WTC11 (cell line): ENCODE measurements around the gene SLC22A15. TPM values are rescaled to one million over a fixed set of nuclear protein-coding genes. Genes with fewer than 3 reads are reported as not detected.

Experiments
- ATAC-seq: fragments of 200-7000 bp; cut with Tn5 transposase; 2 replicates; pipeline ENCODE4 v1.10.0; 2021; ENCODE audit warnings: mild to moderate bottlenecking, moderate library complexity
- CTCF ChIA-PET: fragments of 300-600 bp; sonication (Branson Sonifier 250); formaldehyde crosslinking; loops from one replicate; lab custom pipeline; 2021; ENCODE audit warnings: antibody characterized with exemption; lab: Charles Lee
- POLR2A ChIA-PET: fragments of 350-600 bp; sonication (Branson Sonifier 250); formaldehyde crosslinking; loops from one replicate; lab custom pipeline; 2021; ENCODE audit warnings: antibody characterized with exemption; lab: Charles Lee
- DNase-seq: peaks from one replicate; pipeline ENCODE4 v3.0.0; 2021; ENCODE audit warnings: low spot score
- H3K27ac Mint-ChIP-seq: 2 replicates; pipeline ENCODE4 v1.8.0; 2021; ENCODE audit warnings: mixed read lengths
- H3K27me3 Mint-ChIP-seq: 2 replicates; pipeline ENCODE4 v1.8.0; 2021; ENCODE audit warnings: low read depth, mild to moderate bottlenecking, moderate library complexity, mixed read lengths
- H3K36me3 Mint-ChIP-seq: 2 replicates; pipeline ENCODE4 v1.8.0; 2021; ENCODE audit warnings: mixed read lengths
- H3K4me1 Mint-ChIP-seq: 2 replicates; pipeline ENCODE4 v1.8.0; 2022; ENCODE audit warnings: mixed read lengths
- H3K4me3 Mint-ChIP-seq: 2 replicates; pipeline ENCODE4 v1.8.0; 2021; ENCODE audit warnings: mild to moderate bottlenecking, moderate library complexity, mixed read lengths
- H3K9me3 Mint-ChIP-seq: 2 replicates; pipeline ENCODE4 v1.8.0; 2021; ENCODE audit warnings: mixed read lengths
- ETV6 ChIP-seq: sonication (generic); formaldehyde crosslinking; IDR thresholded peaks from 2 replicates; pipeline ENCODE4 v1.8.1; 2022; ENCODE audit warnings: mild to moderate bottlenecking, missing genetic modification reagents
- GRHL2 ChIP-seq: fragments of 250-450 bp; sonication (Bioruptor Pico); IDR thresholded peaks from 2 replicates; pipeline ENCODE4 v1.8.0; 2022; ENCODE audit warnings: mild to moderate bottlenecking, moderate library complexity; ENCODE audit not compliant: insufficient replicate concordance, severe bottlenecking
- MYBL2 ChIP-seq: sonication (generic); formaldehyde crosslinking; IDR thresholded peaks from 2 replicates; pipeline ENCODE4 v1.8.1; 2023; ENCODE audit warnings: mild to moderate bottlenecking, moderate library complexity, missing genetic modification reagents
- NR3C1 ChIP-seq: sonication (generic); formaldehyde crosslinking; conservative IDR thresholded peaks from 2 replicates; pipeline ENCODE4 v1.8.1; 2023; ENCODE audit warnings: low read depth, mild to moderate bottlenecking, missing genetic modification reagents
- PRRX2 ChIP-seq: fragments of 250-450 bp; sonication (Bioruptor Pico); IDR thresholded peaks from 2 replicates; pipeline ENCODE4 v1.8.0; 2021; ENCODE audit warnings: mild to moderate bottlenecking
- SMAD4 ChIP-seq: sonication (generic); formaldehyde crosslinking; IDR thresholded peaks from 2 replicates; pipeline ENCODE4 v1.8.0; 2022; ENCODE audit warnings: mild to moderate bottlenecking, missing genetic modification reagents
- SP1 ChIP-seq: sonication (generic); formaldehyde crosslinking; conservative IDR thresholded peaks from 2 replicates; pipeline ENCODE4 v1.8.1; 2022; ENCODE audit warnings: missing genetic modification reagents
- TCF7 ChIP-seq: sonication (generic); formaldehyde crosslinking; IDR thresholded peaks from 2 replicates; pipeline ENCODE4 v1.8.0; 2022; ENCODE audit warnings: mild to moderate bottlenecking, low read depth, missing genetic modification reagents, moderate library complexity
- ZNF396 ChIP-seq: fragments of 250-450 bp; sonication (Bioruptor Pico); IDR thresholded peaks from 2 replicates; pipeline ENCODE4 v1.8.0; 2021; ENCODE audit warnings: mild to moderate bottlenecking, moderate library complexity, borderline replicate concordance
- ZNF416 ChIP-seq: fragments of 250-450 bp; sonication (Bioruptor Pico); IDR thresholded peaks from 2 replicates; pipeline ENCODE4 v1.9.0; 2021; ENCODE audit warnings: mild to moderate bottlenecking, inconsistent platforms
- ZNF671 ChIP-seq: fragments of 250-450 bp; sonication (Bioruptor Pico); IDR thresholded peaks from 2 replicates; pipeline ENCODE4 v1.8.0; 2021; ENCODE audit warnings: mild to moderate bottlenecking
- total RNA-seq: library from RNA; stranded (reverse); gene quantifications from 3 replicates; pipeline ENCODE4 v1.2.3, GENCODE V29; 2021
- TF ChIP-seq, protein P1 (sequence below): sonication (generic); formaldehyde crosslinking; IDR thresholded peaks from 2 replicates; pipeline ENCODE4 v1.8.0; 2022; ENCODE audit warnings: mild to moderate bottlenecking, missing genetic modification reagents
- TF ChIP-seq, protein P2 (sequence below): sonication (generic); formaldehyde crosslinking; IDR thresholded peaks from 2 replicates; pipeline ENCODE4 v1.8.1; 2023; ENCODE audit warnings: mild to moderate bottlenecking, missing genetic modification reagents, moderate library complexity
- TF ChIP-seq, protein P3 (sequence below): sonication (generic); formaldehyde crosslinking; IDR thresholded peaks from 2 replicates; pipeline ENCODE4 v1.8.1; 2022; ENCODE audit warnings: low read depth, missing genetic modification reagents, borderline replicate concordance
- TF ChIP-seq, protein P4 (sequence below): sonication (generic); formaldehyde crosslinking; IDR thresholded peaks from 2 replicates; pipeline ENCODE4 v1.8.1; 2023; ENCODE audit warnings: mild to moderate bottlenecking, missing genetic modification reagents, borderline replicate concordance
- TF ChIP-seq, protein P5 (sequence below): fragments of 250-450 bp; sonication (Bioruptor Pico); IDR thresholded peaks from 2 replicates; pipeline ENCODE4 v1.9.0; 2021; ENCODE audit warnings: mild to moderate bottlenecking
- TF ChIP-seq, protein P6 (sequence below): fragments of 250-450 bp; sonication (Bioruptor Pico); conservative IDR thresholded peaks from 2 replicates; pipeline ENCODE4 v1.9.0; 2021; ENCODE audit warnings: mild to moderate bottlenecking

Gene SLC22A15
- total RNA-seq, 1 experiment from 2014 or later = 4.5 TPM

DNA sequence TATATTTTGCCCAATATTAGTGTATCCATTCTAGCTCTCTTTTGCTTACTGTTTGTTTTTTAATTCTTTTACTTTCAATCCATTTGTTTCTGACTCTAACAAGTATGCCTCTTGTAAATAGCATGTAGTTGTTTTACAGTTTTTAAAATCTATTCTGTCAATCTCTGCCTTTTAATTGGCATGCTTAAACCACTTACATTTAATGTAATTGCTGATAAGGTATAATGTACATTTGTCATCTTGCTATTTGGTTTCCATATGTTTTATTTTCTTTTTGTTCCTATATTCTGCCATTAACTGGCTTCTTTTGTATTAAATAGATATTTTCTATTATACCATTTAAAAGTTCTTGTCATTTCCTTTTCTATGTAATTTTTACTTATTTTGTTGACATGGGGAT is 118.7 kb downstream of the SLC22A15 start:
- Mint-ChIP-seq H3K27ac (no peak overlapping the region), H3K36me3 (peaks cover 15% of the 10 kb centered on the region), H3K4me1 (no peaks in the 10 kb centered on the region), H3K27me3 (peaks cover 4% of the 10 kb centered on the region; the same call in 1 of the 2 replicates)
- ATAC-seq = no peak
- TF ChIP-seq PRRX2 (CRISPR knock-in tag) = no peak
- TF ChIP-seq, protein P1, sequence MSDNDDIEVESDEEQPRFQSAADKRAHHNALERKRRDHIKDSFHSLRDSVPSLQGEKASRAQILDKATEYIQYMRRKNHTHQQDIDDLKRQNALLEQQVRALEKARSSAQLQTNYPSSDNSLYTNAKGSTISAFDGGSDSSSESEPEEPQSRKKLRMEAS = no peak
- TF ChIP-seq, protein P2, sequence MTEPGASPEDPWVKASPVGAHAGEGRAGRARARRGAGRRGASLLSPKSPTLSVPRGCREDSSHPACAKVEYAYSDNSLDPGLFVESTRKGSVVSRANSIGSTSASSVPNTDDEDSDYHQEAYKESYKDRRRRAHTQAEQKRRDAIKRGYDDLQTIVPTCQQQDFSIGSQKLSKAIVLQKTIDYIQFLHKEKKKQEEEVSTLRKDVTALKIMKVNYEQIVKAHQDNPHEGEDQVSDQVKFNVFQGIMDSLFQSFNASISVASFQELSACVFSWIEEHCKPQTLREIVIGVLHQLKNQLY (CRISPR knock-in tag) = no peak
- TF ChIP-seq ETV6 (CRISPR knock-in tag) = no peak
- TF ChIP-seq TCF7 (CRISPR knock-in tag) = no peak
- TF ChIP-seq MYBL2 (CRISPR knock-in tag) = no peak
- TF ChIP-seq, protein P3, sequence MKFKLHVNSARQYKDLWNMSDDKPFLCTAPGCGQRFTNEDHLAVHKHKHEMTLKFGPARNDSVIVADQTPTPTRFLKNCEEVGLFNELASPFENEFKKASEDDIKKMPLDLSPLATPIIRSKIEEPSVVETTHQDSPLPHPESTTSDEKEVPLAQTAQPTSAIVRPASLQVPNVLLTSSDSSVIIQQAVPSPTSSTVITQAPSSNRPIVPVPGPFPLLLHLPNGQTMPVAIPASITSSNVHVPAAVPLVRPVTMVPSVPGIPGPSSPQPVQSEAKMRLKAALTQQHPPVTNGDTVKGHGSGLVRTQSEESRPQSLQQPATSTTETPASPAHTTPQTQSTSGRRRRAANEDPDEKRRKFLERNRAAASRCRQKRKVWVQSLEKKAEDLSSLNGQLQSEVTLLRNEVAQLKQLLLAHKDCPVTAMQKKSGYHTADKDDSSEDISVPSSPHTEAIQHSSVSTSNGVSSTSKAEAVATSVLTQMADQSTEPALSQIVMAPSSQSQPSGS (CRISPR knock-in tag) = no peak
- TF ChIP-seq, all 79 proteins: peak for 0
- no peak for DNase-seq
- CTCF ChIA-PET = no interaction called here
- Mint-ChIP-seq H3K9me3 (peaks cover 41% of the 10 kb centered on the region), H3K4me3 (no peak overlapping the region)
- POLR2A ChIA-PET = no interaction called here

DNA sequence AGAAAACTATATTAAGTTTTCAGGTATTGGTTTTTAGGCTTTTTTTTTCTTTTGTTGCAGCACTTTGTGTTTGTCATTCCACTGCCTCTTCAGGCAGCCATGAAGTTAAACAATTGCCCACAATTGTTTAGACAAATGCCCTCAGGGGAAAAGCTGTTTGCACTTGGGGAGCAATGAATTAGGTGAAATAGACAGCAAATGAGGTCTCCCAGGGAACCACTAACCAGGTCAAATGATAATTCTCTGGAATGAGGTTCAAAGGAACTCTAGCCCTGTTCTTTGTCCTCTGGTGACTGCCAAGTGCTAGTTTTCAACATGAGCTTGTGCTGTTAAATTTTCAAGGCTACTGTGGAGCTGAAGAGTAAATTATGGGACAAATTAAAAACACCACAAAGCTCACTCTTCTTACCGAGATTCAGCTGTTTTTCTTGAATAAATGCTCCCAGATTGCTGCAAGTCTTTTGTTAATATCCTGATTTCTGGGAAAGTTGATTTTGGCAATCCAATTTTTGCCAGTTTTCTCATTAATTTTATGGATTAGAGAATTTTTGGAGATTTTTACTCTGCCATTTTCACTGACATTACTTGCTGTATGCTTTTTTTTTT is 119.8 kb downstream of the SLC22A15 start:
- H3K27me3 Mint-ChIP-seq = no peaks in the 10 kb centered on the region
- peaks cover 35% of the 10 kb centered on the region for H3K9me3 Mint-ChIP-seq

DNA sequence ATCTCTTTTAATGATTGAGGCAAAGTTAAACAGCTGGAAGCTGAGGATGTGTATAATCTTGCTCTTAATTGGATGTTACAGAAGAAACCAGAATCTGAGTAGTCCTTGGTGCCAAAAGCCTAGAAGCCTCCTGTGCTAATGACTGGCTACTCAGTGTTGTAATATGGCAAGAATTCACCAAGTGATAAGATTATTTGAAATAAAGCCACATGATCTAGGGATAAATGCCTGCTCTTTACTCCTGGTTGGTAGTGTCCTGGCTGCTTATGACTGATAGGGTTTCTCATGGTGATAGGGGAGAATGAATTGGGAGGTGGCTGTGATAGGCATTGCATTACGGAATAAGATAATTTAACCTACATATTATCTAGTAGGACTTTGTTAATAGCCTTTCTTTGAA is 121.3 kb downstream of the SLC22A15 start:
- no peak for DNase-seq
- CTCF ChIA-PET = no interaction called here
- POLR2A ChIA-PET = no interaction called here
- Mint-ChIP-seq H3K27me3 (no peaks in the 10 kb centered on the region), H3K9me3 (peaks cover 28% of the 10 kb centered on the region), H3K36me3 (peaks cover 9% of the 10 kb centered on the region), H3K27ac (no peak overlapping the region), H3K4me1 (no peaks in the 10 kb centered on the region), H3K4me3 (no peak overlapping the region)
- ATAC-seq = no peak
- TF ChIP-seq NR3C1 (CRISPR knock-in tag) (no peak), ZNF671 (CRISPR knock-in tag) (no peak)
- TF ChIP-seq, protein P4, sequence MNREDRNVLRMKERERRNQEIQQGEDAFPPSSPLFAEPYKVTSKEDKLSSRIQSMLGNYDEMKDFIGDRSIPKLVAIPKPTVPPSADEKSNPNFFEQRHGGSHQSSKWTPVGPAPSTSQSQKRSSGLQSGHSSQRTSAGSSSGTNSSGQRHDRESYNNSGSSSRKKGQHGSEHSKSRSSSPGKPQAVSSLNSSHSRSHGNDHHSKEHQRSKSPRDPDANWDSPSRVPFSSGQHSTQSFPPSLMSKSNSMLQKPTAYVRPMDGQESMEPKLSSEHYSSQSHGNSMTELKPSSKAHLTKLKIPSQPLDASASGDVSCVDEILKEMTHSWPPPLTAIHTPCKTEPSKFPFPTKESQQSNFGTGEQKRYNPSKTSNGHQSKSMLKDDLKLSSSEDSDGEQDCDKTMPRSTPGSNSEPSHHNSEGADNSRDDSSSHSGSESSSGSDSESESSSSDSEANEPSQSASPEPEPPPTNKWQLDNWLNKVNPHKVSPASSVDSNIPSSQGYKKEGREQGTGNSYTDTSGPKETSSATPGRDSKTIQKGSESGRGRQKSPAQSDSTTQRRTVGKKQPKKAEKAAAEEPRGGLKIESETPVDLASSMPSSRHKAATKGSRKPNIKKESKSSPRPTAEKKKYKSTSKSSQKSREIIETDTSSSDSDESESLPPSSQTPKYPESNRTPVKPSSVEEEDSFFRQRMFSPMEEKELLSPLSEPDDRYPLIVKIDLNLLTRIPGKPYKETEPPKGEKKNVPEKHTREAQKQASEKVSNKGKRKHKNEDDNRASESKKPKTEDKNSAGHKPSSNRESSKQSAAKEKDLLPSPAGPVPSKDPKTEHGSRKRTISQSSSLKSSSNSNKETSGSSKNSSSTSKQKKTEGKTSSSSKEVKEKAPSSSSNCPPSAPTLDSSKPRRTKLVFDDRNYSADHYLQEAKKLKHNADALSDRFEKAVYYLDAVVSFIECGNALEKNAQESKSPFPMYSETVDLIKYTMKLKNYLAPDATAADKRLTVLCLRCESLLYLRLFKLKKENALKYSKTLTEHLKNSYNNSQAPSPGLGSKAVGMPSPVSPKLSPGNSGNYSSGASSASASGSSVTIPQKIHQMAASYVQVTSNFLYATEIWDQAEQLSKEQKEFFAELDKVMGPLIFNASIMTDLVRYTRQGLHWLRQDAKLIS (CRISPR knock-in tag) = no peak
- TF ChIP-seq, protein P5, sequence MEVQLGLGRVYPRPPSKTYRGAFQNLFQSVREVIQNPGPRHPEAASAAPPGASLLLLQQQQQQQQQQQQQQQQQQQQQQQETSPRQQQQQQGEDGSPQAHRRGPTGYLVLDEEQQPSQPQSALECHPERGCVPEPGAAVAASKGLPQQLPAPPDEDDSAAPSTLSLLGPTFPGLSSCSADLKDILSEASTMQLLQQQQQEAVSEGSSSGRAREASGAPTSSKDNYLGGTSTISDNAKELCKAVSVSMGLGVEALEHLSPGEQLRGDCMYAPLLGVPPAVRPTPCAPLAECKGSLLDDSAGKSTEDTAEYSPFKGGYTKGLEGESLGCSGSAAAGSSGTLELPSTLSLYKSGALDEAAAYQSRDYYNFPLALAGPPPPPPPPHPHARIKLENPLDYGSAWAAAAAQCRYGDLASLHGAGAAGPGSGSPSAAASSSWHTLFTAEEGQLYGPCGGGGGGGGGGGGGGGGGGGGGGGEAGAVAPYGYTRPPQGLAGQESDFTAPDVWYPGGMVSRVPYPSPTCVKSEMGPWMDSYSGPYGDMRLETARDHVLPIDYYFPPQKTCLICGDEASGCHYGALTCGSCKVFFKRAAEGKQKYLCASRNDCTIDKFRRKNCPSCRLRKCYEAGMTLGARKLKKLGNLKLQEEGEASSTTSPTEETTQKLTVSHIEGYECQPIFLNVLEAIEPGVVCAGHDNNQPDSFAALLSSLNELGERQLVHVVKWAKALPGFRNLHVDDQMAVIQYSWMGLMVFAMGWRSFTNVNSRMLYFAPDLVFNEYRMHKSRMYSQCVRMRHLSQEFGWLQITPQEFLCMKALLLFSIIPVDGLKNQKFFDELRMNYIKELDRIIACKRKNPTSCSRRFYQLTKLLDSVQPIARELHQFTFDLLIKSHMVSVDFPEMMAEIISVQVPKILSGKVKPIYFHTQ (CRISPR knock-in tag) = no peak

More for the DNA sequence above, 119.8 kb downstream of the SLC22A15 start:
- H3K27ac Mint-ChIP-seq = no peak overlapping the region
- no peaks in the 10 kb centered on the region for H3K4me1 Mint-ChIP-seq
- TF ChIP-seq ZNF416 (CRISPR knock-in tag) (no peak), GRHL2 (CRISPR knock-in tag) (no peak), ETV6 (CRISPR knock-in tag) (no peak), ZNF396 (CRISPR knock-in tag) (no peak), SP1 (CRISPR knock-in tag) (no peak), SMAD4 (CRISPR knock-in tag) (no peak)
- TF ChIP-seq, protein P6, sequence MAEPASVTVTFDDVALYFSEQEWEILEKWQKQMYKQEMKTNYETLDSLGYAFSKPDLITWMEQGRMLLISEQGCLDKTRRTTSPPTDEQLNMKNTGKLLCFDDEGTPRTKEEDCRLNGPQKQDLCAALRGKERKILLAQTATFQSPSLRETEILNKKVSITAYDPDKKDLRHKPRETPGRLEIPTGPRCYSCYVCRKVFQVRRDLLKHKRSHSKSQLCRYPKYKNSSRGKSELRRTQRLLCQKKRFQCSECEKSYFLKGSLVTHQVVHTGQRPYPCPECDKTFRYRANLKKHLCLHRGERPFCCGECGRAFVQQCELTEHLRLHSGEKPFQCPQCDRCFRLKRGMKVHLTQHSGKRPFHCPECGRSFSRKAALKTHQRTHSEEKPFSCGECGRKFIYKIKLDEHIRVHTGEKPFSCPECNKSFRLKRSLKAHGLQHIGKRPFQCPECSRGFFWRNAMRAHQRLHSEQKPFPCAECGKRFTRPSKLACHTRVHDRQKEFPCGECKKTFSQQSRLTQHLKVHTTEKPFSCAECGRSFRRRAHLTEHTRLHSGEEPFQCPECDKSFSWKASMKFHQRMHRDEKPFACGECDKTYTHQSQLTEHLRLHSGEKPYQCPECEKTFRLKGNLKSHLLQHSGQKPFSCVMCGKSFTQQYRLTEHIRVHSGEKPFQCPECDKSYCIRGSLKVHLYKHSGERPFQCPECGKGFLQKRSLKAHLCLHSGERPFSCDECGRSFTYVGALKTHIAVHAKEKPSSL (CRISPR knock-in tag) = no peak
- TF ChIP-seq, all 79 proteins: peak for 0
- ATAC-seq = no peak
- Mint-ChIP-seq H3K4me3 (no peak overlapping the region), H3K36me3 (peaks cover 9% of the 10 kb centered on the region)
- CTCF ChIA-PET = interaction anchor here (0.8 kb wide), 1 partner anchor 43 kb away, joined by 4 read pairs; no protein-coding TSS in a partner anchor
- POLR2A ChIA-PET = interaction anchor here (0.7 kb wide), 1 partner anchor 897 kb away, joined by 3 read pairs; no protein-coding TSS in a partner anchor
- DNase-seq = no peak
